Measurements from ENCODE around the gene PMVK.
A peak's percentile ranks its signal among the peaks of the same experiment; 100 is the strongest.
"Not testable (repeated sequence)": the region's sequence is repeated elsewhere in the genome, so short reads cannot be mapped to it uniquely, and the experiment has no call there.

PMVK gene

DNA sequence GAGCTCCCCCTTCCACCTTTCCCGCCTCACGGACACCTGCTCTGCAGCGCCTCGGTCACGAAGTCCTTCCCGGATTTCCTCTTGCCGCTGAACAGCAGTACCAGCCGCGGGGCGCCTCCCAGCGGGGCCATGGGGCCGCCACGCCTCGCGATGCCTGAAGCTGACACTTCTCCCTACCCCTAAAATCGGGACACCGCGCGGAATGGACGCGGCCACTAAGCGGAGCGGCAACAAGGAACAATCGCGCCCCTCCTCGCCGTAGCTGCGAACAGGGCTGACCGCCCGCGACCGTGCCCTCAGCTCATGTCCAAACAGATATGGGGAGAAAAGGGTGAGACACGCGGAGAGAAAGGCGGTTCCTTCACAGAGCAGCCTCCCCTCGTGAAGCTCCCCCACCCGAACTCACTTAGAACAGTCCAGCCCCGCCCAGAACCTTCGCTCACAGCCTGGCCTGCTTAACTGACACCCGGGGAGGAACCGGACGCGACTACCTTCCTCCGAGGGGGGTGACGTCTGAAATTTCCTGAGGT, at the start of gene PMVK:
TSS of gene PMVK (minus strand) at position 165 of the 530 bp plus-strand sequence. CDS start at position 131, 34 bp downstream.
- peak; percentile 79 to 100 (median 94) for DNase-seq

DNA sequence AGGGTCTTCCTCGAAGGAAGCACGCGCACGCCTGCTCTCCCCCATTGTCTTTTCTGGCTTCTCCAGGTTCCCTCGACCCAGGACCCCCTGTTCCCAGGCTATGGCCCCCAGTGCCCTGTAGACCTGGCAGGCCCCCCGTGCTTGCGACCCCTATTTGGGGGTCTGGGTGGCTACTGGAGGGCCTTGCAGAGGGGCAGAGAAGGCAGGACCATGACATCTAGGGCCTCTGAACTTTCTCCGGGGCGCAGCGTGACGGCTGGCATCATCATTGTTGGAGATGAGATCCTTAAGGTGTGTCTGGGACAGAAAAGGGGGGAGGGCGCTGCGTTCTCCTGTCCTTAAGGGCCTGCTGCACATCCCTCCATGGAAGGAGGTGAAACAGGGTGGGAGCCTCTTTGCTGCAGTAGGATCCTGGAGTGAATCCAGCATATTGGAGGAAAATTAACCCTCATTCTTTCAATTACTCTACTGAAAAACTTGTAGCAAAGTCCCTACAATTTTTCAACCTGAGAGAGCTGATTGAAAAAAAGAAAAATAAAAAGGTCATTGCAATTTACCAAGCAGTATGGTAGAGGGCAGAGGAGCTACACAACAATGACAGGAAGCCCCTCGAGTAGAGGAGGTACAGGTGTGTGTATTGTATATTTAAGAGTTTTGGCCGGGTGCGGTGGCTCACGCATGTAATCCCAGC, 47.4 kb upstream of the PMVK start:
- no peak for DNase-seq

DNA sequence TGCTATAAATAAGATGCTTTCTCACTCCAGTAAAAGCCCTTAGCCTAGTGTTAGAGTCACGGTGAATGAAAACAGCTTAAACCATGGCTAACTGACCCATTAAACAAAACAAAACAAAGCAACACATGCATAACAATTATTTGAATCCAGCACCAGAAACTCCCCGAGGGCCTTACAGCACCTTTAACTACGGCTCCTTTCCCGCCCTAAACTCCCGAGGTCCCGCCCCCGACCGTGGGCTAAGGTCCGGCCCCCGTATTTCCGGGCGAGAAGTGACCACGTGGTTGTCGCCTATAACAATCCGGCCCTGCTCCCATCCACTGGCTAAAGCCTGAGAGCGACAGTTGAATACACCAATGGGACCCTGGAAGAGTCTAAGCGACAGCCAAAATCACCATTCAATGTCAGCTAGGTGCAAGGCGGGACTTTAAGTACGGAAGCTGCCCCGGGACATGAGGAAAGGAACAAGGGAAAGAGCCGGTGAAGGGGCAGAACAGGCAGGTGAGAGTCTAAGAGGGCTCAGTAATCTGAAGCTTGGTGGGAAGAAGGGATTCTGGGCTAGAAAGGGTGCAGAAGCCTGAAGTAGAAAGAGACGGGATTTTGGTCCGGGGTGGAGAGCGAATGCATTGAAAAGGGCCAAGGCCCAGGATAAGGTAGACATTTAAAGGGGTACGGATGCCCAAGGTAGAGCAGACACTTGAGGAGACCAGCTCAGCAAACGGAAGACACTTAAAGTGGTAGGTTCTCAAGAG, 46.6 kb upstream of the PMVK start, which contains the start of gene FLAD1:
TSS of gene FLAD1 (plus strand) at position 448 of the 752 bp plus-strand sequence. CDS start 351 bp downstream, outside the sequence.
- peak; percentile 40 to 98 (median 92) for DNase-seq

DNA sequence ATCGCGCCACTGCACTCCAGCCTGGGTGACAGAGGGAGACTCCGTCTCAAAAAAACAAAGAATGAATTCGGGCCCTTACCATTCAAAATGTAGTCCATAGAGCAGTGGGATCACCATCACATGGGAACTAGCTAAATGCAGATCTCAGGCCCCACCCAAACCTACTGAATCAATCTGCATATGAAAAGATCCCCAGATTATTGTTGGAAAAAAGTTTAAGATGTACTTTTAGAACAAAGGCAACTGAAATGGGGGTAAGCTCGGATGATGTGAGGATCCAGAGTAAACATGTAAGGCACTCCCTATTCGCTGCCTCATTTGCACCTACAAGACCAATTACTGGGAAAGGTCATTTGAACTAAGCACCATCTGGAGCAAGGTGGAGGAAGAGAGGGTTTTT, 45.8 kb upstream of the PMVK start:
- DNase-seq = no peak

DNA sequence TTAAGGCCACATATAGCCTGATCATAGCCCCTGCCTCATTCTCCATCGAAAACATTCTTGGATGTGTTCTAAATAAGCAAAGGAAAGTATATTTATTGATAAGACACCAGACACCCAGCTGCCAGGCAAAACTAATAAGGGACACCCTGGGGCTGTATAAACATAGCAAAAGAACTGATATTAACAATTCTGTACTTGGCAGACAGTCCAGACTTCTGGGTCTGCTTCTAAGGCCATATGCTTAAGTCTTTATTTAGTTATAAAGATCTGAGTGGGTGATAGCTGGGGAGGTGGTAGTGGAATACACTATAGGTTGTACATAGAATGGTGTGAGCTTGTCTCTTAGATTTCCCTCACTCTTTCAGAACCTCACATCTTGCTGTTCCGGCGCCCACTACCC, 41.8 kb upstream of the PMVK start:
- no peak for DNase-seq

DNA sequence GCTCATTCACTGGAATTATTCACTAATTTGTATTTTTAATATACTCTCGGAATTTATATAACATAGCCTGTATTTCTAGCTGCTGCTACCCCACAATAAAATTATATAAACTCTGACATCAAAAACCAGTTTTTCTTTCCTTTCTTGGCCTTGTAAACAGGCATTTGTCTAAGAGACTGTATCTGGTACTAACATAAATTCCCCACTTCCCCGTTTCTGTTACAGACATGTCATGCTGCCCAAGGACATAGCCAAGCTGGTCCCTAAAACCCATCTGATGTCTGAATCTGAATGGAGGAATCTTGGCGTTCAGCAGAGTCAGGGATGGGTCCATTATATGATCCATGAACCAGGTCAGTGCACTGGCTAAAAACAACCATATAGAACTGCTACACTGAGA, 41.2 kb upstream of the PMVK start:
- DNase-seq = not testable (repeated sequence)

DNA sequence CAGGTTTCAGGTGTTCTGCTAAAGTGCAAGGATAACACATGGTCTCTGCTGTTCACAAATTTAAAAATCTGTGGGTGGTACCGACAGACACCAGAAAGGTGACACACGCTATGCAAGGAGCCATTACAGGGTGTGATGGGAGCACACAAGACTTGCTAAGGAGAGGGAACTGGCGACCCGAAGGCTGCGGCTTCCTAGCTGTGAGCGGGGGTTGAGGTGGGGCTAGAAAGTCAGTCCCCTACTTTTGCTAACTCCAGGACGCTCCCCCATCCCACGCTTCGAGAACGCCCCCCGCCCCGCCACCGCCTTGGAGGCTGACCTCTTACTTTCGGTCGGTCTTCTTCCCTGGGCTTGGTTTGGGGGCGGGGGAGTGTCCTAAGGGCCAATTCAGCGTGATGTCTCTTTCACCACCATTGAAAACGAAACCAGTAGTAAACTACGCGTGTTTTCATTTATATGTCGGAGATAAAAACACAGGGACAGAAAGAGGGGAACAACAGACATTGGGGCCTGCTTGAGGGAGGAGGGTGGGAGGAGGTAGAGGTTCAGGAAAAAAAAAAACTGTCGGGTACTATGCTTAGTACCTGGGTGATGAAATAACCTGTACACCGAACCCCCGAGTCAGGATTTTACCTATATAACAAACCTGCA, 39.0 kb upstream of the PMVK start:
- DNase-seq = peak in 20 of 51 donors; percentile 9 to 65 (median 20)

DNA sequence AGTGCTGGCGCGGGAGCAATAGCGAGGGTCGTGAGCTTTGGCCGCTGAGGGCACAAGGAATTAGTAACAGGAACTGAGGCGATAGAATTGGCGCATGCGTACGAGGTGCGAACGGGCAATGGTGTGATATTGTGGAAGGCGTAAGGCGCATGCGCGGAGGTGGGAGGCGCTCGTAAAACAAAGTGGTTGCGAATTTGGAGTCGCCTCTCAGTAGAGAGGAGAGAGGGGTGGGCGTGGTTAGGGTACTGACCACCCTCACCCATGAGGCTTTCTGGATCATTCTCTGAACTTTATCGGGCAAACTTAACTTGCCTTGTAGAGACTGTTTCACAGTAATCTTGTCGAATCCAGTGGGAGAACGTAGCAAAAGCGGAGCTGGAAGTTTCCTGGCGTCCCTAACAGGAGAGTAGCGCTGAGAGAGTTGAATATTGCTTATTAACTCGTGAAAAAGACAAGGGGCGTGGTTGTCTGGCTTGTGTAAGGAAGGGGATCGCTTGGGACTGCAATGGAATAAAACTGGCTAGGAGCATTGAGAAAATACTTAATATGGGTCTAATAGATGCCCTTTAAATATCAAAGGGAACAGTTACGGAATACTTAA, 38.4 kb upstream of the PMVK start:
- DNase-seq = peak in 50 of 51 donors; percentile 75 to 99 (median 92)

DNA sequence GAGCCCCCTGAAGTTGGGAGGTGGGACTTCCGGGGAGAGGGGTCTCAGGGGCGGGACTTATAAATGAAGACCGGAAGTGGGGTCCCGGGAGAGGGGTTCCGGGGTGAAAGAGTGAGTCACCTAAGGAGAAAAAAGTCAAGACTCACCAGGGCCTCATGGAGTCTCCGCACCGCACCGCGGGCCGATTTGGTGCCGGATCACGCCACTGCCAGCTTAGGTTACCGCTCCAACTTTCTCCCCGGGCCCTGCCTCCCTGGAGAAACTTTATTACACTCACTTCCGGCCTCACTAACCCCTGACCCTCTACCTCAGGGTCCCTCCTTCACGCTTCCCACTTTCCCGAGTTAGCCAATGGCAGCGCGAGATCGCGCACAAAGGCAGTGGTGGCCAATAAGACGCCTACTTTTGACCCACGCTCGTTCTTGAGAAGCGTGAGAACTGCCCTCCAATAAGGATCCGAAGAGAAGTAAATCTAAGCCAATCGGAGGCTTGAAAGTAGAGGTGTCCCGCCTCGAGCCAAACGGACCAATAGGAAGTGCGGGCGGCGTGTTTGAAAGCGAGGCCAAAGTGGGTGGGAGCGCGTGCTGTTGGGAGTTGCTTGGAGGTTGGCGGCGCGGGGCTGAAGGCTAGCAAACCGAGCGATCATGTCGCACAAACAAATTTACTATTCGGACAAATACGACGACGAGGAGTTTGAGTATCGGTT, 37.7 kb upstream of the PMVK start, which contains the start of gene CKS1B:
TSS of gene CKS1B (plus strand) at position 580 of the 706 bp plus-strand sequence. CDS start at position 645, 65 bp downstream.
- DNase-seq = peak; percentile 90 to 100 (median 97)

DNA sequence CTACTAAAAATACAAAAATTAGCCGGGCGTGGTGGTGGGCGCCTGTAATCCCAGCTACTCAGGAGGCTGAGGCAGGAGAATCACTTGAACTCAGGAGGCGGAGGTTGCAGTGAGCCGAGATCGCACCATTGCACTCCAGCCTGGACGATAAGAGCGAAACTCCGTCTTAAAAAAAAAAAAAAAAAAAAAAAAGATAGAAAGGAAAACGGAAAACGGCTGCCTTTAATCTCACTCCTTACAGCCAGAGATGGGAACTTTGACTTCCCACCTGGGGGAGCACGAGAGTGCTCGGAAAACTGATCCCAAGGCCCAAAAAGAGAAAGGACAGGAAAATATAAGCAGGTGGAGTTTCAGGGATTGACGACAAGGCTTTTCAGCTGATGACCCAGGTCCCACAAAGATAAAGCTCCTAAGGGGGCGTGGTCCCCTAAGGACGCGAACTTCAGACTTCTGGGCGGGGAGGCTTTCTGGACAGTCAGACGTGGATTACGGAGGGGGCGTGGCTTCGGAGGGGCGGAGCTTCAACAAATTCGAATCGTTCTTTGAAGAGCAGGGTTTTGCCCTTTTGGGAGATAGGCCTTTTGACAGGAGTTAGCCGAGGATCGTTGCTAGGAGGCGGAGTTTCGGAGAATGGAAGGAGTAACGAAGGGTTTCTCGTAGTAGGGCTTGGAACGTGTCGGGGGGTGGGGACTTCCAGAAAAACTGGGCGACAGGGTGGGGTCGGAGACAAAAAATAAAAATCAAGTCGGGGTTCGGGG, 37.0 kb upstream of the PMVK start:
- peak in 47 of 51 donors; percentile 46 to 86 (median 70) for DNase-seq

DNA sequence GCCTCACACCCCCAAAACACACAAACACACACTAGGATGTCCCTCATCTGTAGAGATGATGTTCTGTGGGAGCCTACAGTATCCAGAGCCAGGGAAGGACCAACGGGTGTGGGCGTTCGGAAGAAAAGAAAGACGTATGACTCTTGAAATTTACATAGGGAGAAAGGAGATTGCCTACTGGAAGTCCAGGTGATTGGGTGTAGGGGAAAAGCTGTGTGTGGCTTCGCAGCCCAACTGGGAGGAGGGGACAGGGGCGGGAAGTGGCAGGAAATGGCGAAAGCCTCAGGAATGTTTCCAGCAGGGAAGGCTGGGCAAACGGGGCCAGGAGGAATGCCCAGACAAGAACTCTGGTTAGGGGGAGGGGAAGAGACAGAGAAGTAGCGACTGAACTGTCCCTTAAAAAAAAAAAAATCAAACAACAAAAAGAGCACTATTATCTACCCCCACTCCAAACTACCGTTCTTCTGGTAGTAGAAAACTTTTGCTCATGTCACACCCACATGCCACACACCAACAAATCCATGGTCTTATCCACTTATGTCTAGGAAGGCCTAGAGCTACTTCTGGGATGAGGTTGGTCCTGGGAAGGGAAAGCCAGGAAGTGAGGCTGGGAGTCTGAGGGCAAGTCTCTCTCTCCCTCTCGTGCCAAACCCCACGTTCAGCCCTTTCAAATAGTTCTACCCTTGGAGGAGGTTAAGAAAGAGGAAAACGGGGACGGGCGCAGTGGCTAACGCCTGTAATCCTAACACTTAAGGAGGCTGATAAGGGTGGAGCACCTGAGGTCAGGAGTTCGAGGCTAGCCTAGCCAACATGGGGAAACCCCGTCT, 36.2 kb upstream of the PMVK start:
- DNase-seq = peak in 23 of 51 donors; percentile 6 to 60 (median 28)

DNA sequence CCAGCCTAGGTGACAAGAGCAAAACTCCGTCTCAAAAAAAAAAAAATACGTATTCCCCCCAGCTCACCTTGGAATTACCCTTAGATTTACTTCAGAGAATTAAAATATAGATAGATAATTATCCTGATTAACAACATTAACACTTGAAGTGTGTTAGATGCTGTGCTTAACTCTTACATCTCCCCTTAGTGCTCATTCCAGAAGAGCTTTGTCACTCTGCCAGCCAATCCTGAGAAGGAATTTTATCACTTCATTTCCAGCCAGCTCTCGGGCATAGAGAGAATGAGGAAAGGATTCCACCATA, 35.6 kb upstream of the PMVK start:
- no peak for DNase-seq

DNA sequence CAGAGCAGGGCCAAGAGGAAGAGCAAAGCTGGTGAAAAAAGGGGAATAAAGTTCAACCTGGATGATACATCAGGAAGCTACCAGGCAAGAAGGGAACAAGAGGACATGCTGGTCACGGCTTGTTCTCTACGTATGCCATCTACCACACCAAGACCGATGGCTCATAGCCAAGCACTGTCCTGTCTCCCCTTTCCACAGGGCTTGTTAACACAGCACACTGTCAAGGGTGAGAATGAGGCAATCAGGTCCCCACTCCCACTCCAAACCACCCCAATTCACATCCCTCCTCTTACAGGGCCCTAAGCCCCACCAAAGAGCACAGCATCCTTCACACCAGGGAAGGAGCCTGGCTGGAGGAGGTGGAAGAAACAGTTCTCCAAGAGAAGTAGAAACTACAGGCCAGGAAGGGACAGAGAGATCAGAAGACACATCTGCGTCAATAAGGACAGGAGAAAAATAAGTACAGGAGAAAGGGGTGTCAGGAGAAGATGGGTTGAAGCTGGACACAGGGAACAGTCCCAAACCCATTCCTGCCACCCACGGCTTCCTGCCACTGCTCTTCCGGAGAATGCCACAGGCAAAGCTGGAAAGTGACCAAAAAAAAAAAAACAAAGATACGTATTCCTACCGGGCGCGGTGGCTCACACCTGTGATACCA, 35.0 kb upstream of the PMVK start:
- peak in 1 of 51 donors; percentile 12 for DNase-seq

DNA sequence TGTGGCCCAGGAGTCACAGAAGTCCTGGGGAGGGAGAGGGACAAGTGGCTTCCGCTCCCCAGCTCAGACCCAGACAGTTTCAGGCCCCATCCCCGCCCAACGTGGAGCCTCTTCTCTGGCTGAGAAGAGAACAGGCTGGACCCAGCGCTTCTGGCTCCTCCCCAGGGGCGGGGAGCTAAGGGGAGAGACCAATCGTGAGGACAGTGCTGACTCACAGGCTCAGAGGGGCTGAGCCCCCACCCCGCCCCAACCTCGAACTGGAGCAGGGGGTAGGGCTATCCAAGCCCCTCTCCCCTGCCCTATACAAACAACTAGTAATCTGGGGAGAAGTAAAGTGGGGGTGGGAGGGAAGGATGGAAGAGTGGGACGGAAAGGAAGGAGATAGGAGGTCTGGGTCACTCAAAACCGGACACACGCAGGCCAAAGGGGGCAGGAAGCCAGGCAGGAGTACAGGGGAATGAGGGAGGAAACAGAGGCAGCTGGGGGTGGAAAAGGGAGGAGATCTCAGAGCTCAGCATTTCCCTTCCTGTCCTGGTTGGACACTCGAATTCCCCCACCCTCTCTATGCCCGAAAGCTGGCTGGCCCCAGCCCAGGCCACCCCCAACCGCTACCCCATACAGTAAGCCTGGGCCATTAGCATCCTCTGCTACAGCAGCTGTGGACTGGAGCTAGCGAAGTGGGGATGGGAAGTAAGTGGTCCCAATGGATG, 34.3 kb upstream of the PMVK start, which contains the start of gene SHC1:
TSS of gene SHC1 (minus strand) at position 117 of the 710 bp plus-strand sequence. CDS start 221 bp downstream, outside the sequence.
- DNase-seq = peak in 49 of 51 donors; percentile 15 to 94 (median 81)

DNA sequence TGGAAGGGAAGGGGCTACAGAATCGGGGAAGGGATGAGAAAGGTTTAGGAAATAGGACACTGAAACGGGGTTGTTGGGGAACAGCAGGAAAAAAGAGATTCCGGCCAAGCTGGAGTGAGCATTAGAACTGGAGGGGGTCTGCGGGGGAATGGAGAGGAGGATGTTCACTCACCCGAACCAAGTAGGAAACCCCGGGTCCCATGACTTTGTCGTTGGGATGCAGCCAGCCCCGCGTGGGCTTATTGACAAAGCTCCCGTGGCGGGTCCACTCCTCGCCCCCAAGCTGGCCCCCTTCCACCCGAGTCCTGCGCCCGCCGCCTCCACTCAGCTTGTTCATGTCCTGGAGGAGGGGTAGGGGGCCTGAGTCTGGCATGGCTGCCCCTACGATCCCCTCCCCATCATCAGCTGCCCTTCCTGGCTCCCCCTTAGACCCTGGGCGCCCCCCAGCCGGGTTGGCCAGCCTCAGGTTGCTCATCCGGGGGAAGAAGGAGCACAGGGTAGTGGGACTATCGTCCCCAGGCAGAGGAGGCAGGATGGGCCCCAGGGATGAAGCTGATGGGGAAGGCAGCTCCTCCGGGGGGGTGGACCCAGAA, 33.4 kb upstream of the PMVK start:
- DNase-seq = peak in 18 of 51 donors; percentile 10 to 53 (median 25)

DNA sequence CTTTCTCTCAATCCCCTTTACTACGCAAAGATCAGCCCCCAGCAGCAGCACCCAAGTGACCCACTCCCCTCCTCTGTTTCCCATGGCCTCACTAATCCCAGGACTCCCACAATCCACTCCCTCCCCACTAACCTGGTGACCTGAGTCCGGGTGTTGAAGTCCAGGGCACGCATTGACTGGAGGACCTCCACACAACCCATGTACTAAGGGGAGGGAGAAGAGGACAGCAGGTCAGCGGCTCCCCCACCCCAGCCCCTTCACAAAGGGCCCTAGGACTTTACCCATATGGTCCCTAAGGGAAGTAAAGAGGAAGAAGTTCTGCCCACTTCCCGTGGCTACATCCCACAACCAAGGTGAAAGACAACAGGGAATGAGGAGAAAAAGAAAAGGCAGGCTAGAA, 32.7 kb upstream of the PMVK start:
- DNase-seq = no peak

DNA sequence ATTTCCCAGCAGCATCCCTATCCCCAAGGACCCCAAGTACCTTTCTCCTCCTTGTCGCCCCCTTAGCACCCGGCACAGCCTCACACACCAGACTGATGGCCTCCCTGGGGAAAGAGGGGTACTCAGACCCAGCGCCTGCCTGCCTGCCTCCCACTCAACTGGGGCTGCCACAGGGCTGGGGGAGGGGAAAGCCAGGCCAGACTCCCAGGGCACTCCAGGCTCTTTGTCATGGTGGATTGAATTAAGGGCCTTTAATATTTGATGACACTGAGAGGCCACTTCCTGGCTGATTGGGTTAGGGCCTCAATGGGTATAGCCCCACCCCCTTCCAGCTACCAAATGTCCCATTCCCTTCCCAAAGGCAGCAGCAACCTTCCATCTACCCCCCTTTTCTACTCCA, 32.2 kb upstream of the PMVK start:
- no peak for DNase-seq
